GM12891 (cell line): ENCODE data around the gene RNASEH2A.

ENCODE experiments used
- DNase-seq: peaks from one replicate; pipeline ENCODE4 v3.0.0; 2011; ENCODE audit warnings: low spot score; ENCODE audit not compliant: insufficient read length
- FAIRE-seq: peaks from 2 replicates; lab custom pipeline; 2011; peaks lifted over from hg19 to GRCh38; lab: Jason Lieb, UNC
- PAX5 ChIP-seq: IDR thresholded peaks from 2 replicates; pipeline ENCODE4 v1.6.1; 2011; ENCODE audit warnings: low read length, moderate library complexity, mild to moderate bottlenecking; ENCODE audit not compliant: insufficient read depth, severe bottlenecking
- POLR2A ChIP-seq: IDR thresholded peaks from 2 replicates; pipeline ENCODE4 v1.6.1; 2011; ENCODE audit warnings: low read depth, low read length, control low read depth
- POLR2AphosphoS5 ChIP-seq: IDR thresholded peaks from 2 replicates; pipeline ENCODE4 v1.6.1; 2011; ENCODE audit warnings: low read depth, low read length, control low read depth
- POU2F2 ChIP-seq: IDR thresholded peaks from 2 replicates; pipeline ENCODE4 v1.6.1; 2011; ENCODE audit warnings: low read depth, mild to moderate bottlenecking, control low read depth, low read length, moderate library complexity
- SPI1 ChIP-seq: IDR thresholded peaks from 2 replicates; pipeline ENCODE4 v1.6.1; 2011; ENCODE audit warnings: low read depth, low read length, control low read depth
- TAF1 ChIP-seq: IDR thresholded peaks from 2 replicates; pipeline ENCODE4 v1.6.1; 2011; ENCODE audit warnings: low read depth, low read length, control low read depth

Gene RNASEH2A

DNA sequence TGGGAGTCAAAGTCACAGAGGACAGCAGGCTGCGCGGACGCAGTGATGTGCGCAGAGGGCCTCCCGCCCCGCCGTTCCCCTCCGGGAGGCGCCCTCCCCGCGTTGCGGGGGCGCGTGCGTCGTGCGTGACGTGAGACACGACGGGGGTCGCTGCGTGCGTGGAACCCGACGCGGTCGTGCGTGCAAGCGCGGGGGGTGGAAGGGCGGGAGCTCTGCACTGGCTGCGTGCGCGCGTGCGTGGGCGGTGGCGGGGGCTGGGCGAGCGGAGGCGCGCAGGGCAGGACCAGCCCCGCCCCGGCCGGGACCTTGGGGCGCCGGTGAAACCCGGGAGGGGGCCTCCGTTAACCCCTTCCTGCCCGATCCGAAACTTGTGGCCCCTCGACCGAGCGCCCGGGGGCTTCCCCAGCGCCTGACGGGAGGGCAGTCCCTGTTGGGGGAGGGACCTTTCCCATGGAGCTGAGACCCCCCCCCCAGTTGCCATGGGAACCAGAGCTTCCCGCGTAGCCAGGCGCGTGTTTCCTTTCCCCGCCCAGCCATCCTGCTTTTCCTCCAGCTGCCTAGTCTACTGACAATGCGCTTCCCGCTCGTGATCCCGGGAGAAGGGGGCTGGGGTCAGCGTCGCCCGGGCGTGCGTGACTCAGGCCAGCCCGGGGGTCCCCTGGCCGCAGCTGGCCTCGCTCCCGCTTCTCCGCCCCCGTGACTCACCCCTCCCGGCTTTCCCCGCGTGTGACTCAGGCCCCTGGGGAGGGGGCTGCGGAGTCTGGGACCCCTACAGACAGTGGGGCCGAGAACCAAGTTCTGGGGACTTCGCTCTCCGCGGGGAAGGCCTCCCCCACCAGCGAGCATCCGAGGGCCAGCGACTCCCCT is 23.7 kb upstream of the RNASEH2A start:
- TF ChIP-seq SPI1 (0 out of 2 replicates have a peak, but pooled peaks have one; percentile 21), PAX5 (peak; percentile 47), TAF1 (no peak), POLR2A (no peak), POU2F2 (0 out of 2 replicates have a peak, but pooled peaks have one; percentile 10)
- DNase-seq (no peak), FAIRE-seq (peak; percentile 92)

DNA sequence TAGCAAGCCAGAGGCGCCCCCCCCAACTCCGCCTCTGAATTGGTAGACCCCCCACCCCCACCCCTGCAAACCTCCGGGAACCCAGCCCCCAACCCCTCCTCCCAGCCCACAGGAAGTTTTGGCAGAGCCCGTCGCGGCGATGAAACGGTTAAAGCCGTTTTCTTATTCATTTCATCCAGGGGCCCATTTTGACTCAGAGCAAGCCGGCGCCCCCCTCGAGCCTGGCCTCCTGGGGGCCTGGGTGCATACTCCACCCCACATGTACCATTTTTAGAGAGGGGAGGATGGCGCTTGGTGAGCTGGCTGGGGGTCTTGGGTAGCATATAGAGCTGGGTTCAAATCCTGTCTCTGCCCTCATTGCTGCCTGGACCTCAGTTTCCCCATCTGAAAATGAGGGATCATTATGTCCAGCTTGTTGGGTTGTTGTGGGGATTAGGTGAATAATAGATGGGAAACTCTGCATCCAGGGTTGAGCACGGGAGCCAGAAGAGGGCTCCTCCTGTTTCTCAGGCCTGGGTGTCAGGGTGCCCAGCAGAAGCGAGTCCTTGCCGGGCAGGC is 23.0 kb upstream of the RNASEH2A start:
- no peak for FAIRE-seq
- no peak for DNase-seq
- TF ChIP-seq POU2F2 (0 out of 2 replicates have a peak, but pooled peaks have one; percentile 24), PAX5 (no peak), POLR2A (no peak)

DNA sequence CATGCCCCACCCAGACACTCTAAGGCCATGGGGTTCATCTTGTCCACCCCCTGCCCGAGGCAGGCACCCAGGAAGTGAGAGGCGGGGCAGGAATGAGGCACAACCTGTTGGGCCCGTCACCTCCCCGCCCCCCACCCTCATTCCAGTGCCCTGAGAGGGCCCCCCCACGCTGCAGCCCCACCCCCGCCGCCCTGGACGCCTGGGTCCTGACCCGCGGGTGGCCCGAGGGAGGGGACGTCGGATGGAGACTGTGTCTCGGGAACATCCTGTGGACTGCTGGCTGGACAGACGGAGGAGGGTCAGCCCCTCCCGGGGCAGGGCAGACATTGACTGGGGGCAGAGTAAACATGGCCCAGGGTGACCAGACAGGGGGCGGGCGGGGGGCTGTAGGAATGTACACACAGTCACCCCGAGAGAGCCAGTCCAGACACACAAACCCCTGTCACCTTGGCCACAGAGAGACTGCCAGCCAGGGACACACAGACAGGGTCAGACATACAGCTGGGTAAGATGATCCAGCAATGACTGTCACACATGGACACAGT is 22.5 kb upstream of the RNASEH2A start:
- FAIRE-seq = no peak
- no peak for DNase-seq
- TF ChIP-seq TAF1 (no peak), PAX5 (no peak), POLR2A (no peak), POU2F2 (no peak), POLR2AphosphoS5 (no peak), SPI1 (no peak)

DNA sequence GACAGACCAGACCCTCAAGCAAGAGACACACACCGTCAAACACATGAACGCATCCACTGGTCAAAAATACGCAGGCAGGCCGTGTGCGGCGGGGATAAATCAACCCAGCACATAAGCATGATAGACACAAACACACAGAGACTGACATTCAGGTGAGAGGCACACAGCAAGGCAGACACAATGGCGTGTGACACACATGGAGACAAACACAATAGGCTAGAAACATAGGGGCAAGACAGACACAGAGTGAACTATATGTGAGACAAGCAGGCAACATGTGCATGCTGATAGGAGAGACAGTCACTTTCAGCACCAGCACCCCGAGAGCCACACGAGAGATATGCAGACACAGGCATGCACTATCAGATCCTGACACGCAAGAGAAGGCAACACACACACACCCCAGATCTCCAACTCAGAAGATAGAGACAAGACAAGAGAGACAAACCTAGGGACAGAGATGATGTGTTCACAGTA is 22.0 kb upstream of the RNASEH2A start:
- FAIRE-seq = no peak
- TF ChIP-seq POU2F2 = no peak
- TF ChIP-seq PAX5 = no peak
- no peak for TF ChIP-seq POLR2AphosphoS5
- no peak for TF ChIP-seq SPI1
- TF ChIP-seq TAF1 = no peak
- no peak for TF ChIP-seq POLR2A
- no peak for DNase-seq

DNA sequence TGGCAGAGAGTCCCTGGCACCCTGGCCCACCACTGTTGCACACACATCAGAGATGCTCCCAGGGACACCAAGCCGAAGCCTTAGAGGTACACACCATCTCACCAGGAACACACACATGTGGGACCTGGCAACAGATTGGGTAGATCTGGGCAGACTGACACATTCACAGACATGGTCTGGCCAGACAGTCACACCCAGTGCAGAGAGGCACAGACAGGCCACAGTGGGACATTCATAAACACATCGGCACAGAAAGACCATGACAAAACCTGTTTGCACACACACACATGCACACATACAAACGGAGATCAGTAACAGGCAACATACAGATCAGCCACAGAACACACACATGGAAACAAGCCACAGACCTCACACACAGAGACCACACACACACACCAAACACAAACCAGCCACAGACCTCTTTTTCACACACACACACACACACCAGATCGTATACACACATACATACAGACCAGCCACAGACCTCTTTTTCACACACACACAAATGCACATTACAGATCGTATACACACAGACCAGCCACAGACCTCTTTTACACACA is 21.4 kb upstream of the RNASEH2A start:
- DNase-seq (no peak), FAIRE-seq (peak; percentile 81)
- TF ChIP-seq SPI1 (no peak), TAF1 (no peak), POLR2A (0 out of 2 replicates have a peak, but pooled peaks have one; percentile 24)

DNA sequence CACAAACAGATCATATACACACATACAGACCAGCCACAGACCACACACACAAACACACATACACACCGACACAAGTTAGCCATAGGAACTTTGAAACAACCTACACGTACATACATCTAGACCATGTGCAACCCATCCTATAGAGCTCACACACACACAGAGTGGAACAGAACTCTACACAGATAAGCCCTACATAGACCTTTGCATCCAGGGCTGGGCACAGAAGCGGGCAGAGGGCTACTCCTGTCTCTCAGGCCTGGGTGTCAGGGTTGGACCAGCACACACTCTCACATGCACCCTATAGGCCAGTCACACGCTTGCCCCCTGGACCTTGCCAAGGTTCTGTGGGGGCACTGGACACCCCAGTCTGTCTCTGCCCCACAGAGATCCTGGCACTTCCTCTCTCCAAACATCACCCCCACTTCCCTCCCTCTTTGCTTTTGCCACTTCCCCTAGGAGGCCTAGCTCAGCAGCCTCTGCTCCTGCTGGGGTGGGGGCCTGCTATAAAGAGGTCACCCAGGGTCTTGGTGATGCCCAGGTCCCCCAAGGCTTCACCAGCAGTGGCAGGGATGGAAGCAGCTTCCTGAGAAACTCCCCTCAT is 20.9 kb upstream of the RNASEH2A start:
- DNase-seq (no peak), FAIRE-seq (no peak)
- TF ChIP-seq SPI1 (peak; percentile 79), PAX5 (no peak), TAF1 (no peak), POLR2A (no peak), POU2F2 (no peak), POLR2AphosphoS5 (no peak)

DNA sequence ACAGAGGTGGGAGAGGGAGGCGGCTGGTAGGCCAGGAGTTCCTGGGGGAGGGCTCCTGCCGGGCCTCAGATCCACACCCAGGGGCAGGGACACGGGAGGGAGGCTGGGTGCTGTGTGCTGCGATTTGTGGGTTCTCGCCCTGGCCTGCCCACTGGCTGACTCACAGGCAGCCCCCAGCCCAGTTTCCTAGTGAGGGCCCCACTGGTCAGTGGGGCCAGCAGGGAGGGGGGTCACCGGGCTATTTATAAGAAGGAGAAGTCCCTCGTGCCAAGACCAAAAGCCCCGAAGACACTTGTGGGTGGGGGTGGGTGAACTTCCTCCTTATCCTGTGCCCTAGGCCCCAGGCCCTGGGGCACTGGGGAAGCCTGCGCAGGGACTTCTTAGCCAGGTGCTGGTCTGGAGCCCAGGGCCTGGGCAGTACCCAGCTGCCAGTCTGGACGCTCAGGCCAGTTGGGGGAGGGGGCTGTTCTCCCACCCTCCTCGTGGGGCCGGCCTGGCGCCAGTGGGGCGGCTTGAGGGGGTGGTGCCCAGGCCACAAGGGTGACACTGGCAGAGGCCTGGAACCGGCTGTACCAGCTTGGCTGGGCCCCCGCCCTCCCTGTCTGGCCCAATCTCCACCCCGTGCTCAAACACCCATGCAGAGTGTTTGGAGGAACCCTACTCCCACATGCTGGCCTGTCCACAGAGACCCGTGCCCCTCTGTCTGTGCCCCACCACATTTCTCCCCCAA is 20.1 kb upstream of the RNASEH2A start:
- TF ChIP-seq POLR2AphosphoS5 (no peak), PAX5 (no peak), SPI1 (0 out of 2 replicates have a peak, but pooled peaks have one; percentile 2)
- DNase-seq (no peak), FAIRE-seq (no peak)

DNA sequence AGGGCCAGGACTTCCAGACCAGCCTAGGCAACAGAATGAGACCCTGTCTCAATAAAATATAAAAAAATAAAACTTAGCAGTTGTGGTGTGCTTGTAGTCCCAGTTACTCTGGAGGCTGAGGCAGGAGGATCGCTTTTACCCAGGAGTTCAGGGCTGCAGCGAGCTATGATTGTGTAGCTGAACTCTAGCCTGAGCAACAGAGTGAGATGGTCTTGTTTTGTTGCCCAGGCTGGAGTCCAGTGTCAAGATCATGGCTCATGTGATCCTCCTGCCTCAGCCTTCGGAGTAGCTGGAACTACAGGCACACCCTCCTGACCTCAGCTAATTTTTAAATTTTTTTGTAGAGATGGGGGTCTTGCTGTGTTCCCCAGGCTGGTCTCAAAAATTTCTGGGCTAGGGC is 19.4 kb upstream of the RNASEH2A start:
- DNase-seq (no peak), FAIRE-seq (no peak)
- TF ChIP-seq SPI1 = no peak
- TF ChIP-seq TAF1 = no peak
- no peak for TF ChIP-seq PAX5
- TF ChIP-seq POLR2A = no peak
- no peak for TF ChIP-seq POU2F2

DNA sequence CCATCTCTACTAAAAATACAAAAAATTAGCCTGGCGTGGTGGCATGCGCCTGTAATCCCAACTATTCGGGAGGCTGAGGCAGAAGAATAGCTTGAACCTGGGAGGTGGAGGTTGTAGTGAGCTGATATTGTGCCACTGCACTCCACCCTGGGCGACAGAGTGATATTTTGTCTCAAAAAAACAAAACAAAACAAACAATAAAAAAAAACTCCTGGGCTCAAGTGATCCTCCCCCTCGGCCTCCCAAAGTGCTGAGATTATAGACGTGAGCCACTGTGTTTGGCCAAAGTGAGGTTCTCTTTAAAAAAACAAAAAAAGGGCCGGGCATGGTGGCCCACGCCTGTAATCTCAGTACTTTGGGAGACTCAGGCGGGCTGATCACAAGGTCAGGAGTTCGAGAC is 18.9 kb upstream of the RNASEH2A start:
- no peak for FAIRE-seq
- DNase-seq = no peak
- TF ChIP-seq TAF1 (no peak), POU2F2 (no peak), POLR2AphosphoS5 (no peak), SPI1 (no peak), PAX5 (no peak), POLR2A (no peak)
